ENCODE measurements around the gene TOX4.
A peak's percentile ranks its signal among the peaks of the same experiment; 100 is the strongest.
"Not testable (repeated sequence)": the region's sequence is repeated elsewhere in the genome, so short reads cannot be mapped to it uniquely, and the experiment has no call there.

Gene TOX4

GRCh38 chr14:21476925-21477681 is at the start of gene TOX4, which contains the start of gene RAB2B:
Gene TOX4 (plus strand): TSS chr14:21477195. CDS start chr14:21477279, 84 bp downstream.
Gene RAB2B (minus strand): TSS chr14:21476959. CDS start chr14:21476872, 87 bp downstream.
- DNase-seq, result peak; percentile 100

GRCh38 chr14:21428930-21429329 is 48.1 kb upstream of the TOX4 start:
- peak; percentile 80 for DNase-seq

- DNase-seq, result no peak
Observed at GRCh38 chr14:21431126-21431525, 45.9 kb upstream of the TOX4 start.

- DNase-seq, result no peak
Observed at GRCh38 chr14:21436567-21437062, 40.4 kb upstream of the TOX4 start.

- DNase-seq, result peak; percentile 98
Observed at GRCh38 chr14:21437063-21437901, 39.7 kb upstream of the TOX4 start.

GRCh38 chr14:21440859-21441258 is 36.1 kb upstream of the TOX4 start:
- no peak for DNase-seq

GRCh38 chr14:21442657-21443056 is 34.3 kb upstream of the TOX4 start:
- not testable (repeated sequence) for DNase-seq

- no peak for DNase-seq
Observed at GRCh38 chr14:21449899-21450216, 27.1 kb upstream of the TOX4 start.

GRCh38 chr14:21454843-21455544 is 22.0 kb upstream of the TOX4 start:
- no peak for DNase-seq

GRCh38 chr14:21455592-21455911 is 21.4 kb upstream of the TOX4 start:
- no peak for DNase-seq

GRCh38 chr14:21455912-21456667 is 20.9 kb upstream of the TOX4 start, which contains the start of gene CHD8:
Gene CHD8 (minus strand): TSS chr14:21456123. CDS start chr14:21431643, 24,480 bp downstream.
- DNase-seq, result peak; percentile 100

- DNase-seq, result no peak
Observed at GRCh38 chr14:21467616-21468015, 9.4 kb upstream of the TOX4 start.

GRCh38 chr14:21475767-21476522 is 1.1 kb upstream of the TOX4 start:
- DNase-seq, result peak; percentile 57

- DNase-seq, result no peak
Observed at GRCh38 chr14:21476523-21476924, 471 bp upstream of the TOX4 start.

GRCh38 chr14:21486640-21487087 is 9.7 kb downstream of the TOX4 start:
- no peak for DNase-seq

GRCh38 chr14:21494902-21495762 is 18.1 kb downstream of the TOX4 start:
- DNase-seq, result no peak

GRCh38 chr14:21496453-21496852 is 19.5 kb downstream of the TOX4 start:
- DNase-seq, result no peak

GRCh38 chr14:21498540-21499526 is 21.8 kb downstream of the TOX4 start:
- peak; percentile 64 for DNase-seq

- DNase-seq, result no peak
Observed at GRCh38 chr14:21501568-21501967, 24.6 kb downstream of the TOX4 start.

All from NCI-H1092 treated with DMSO at 0.1 percent for 48 hours (cell line).